Medulla oblongata (tissue), 1 donor: ENCODE results near the gene BCAR1.
"Not testable (repeated sequence)": the region's sequence is repeated elsewhere in the genome, so short reads cannot be mapped to it uniquely, and the experiment has no call there.

ENCODE experiments used
- DNase-seq: peaks from one replicate; pipeline ENCODE4 v3.0.0-alpha.2; 2015; ENCODE audit errors: extremely low spot score

BCAR1 gene

DNA sequence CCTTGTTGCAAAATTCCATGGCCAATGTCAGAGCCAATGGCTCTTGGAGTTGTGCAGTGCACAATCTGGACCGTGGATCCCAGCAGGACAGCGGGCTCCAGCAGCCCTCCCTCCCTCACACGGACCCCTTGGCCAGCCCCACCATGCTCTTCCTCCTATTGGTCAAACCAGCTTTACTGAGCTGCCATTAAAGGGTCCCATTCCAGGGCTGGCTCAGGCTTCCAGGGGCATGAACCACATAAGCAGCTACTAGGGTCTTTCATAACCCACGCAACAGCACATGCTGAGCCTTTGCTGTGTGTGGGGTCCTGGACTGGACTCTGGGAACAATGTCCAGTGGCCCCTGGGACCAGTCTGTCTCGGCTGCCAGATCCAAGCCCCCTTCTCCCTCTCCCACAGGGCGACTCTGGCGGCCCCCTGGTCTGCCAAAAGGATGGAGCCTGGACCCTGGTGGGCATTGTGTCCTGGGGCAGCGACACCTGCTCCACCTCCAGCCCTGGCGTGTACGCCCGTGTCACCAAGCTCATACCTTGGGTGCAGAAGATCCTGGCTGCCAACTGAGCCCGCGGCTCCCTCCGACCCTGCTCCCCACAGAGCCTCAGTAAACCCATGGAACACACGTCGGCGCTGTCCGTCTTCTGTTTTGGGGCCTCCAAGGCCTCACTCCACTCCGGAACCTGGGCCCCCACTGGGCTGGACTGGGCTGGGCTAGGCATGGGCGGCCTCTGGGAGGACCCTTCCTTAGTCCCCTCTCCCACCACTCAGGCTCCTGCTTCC, 26.9 kb downstream of the BCAR1 start:
- no peak for DNase-seq

DNA sequence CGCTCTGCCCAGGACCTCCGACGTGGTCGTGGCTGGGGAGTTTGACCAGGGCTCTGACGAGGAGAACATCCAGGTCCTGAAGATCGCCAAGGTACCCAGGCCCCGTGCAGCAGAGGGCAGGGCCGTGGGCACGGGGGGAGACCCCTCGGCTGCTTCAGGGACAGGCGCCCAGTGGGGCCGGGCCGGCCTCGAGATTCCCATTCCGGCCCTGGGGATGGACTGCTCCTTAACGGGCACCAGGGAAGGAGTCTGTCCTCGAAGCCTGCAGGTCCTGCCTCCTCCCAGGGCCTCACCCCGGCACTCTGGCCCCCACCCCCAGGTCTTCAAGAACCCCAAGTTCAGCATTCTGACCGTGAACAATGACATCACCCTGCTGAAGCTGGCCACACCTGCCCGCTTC, 28.3 kb downstream of the BCAR1 start:
- not testable (repeated sequence) for DNase-seq

DNA sequence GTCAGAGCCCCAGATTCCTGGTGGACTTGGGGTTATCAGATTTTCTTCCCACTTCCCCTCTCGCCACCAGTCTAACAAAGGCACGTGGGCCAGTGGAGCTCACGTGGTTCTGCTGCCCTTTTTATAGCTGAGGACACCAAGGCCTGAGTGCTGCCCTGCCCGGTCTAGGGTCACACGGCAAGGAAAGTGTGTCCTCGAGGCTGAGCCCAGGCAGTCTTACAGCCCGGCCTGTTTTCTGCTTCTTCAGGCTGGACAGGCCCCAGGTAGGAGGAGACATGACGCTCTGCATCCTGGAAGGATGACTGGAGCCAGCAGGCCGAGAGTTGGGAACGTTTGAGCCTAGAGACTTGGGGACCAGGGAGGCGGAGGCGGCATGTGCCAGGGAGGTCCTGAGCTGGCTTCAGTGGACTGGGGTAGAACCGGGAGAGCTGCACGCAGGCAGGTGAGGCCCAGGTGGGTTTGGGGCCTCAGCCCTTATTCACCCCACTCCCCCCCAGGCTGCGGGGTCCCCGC, 29.1 kb downstream of the BCAR1 start:
- DNase-seq: no peak

DNA sequence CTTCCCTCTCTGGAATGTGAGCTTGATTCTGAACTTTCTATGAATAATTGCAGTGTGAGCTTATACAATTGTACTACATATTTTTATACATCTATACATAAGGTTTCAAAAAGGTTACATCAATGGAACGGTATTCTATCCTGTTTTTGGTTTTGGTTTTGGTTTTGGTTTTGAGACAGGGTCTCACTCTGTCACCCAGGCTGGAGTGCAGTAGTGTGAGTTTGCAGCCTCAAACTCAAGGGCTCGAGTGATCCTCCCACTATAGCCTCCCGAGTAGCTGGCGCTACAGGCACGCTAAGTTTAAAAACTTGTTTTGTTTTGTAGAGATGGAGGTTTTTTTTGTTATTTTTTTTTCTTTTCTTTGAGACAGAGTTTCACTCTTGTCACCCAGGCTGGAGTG, 31.6 kb downstream of the BCAR1 start:
- no peak for DNase-seq

DNA sequence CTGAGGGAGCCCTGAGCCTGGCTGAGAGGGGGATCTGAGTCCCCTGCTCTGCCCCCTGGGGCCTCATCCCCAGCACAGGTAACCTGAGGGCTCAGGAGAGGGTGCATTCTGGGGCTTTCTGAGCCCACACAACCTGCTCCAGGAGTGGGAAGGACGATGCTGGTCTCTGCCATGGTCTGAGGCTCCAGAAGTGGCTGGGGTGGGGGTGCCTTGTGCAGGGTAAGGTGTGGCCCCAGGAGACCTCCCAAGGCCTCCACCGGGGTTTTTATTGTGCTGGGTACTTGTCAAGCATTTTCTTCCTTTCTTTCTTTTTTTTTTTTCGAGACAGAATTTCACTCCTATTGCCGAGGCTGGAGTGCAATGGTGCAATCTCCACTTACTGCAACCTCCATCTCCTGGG, 32.3 kb downstream of the BCAR1 start:
- no peak for DNase-seq

DNA sequence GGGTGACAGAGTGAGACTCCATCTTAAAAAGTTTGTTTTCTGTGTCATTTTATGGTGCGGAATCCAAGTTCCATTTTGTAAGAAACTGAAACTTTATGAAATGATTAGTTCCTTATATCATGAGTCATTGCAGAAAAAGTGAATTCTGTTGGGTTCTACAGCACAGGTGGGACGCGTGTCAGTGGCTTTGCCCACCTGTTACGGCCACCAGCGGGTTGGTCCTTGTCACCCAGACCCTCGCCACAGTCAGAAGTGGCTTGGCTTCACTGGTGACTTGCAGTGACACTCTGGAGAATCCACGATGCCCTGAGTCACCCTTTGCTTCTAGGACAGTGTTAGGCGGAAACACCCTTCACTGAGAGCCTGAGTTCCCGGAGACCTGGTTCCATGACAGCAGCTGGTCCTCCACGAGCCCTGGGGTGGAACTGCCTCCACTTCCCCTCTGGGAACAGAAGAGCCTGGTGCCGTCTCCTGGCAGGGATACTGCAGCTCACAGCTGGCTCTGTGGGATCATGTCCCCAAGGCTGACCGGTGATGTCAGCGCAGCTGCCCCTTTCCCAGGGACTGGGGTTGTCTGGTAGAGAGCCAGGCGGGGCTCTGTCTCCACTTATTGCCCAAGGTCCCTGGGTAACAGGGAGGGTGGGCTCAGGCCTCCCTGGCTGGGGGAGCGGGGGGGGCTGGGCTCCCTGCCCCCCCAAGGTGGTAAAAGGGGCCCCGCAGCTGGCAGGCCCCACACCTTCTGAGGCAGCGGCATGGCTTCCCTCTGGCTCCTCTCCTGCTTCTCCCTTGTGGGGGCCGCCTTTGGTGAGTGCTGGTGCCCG, 33.0 kb downstream of the BCAR1 start, which contains the start of gene CTRB1:
Gene CTRB1 (plus strand): TSS at position 733 of the 821 bp plus-strand sequence. CDS start 20 bp downstream, at position 753.
- DNase-seq: peak; percentile 37

DNA sequence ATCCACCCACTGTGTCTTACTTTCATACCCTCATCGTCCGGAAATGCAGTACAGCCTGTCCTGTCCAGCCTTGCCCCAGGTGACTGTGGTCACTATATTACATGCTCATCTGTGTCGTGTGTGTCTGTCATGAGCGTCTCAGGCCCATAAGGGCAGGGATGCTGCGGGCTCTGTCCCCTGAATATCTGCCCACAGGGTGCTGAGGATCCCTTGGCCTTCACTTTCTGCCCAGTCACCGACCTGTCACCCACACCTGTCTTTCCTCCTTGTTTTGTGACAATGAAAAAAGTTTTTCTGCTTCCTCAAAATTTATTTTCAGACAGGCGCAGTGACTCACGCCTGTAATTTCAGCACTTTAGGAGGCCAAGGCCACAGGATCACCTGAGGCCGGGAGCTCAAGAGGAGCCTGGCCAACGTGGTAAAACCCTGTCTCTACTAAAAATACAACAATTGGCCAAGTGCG, 34.0 kb downstream of the BCAR1 start:
- no peak for DNase-seq

DNA sequence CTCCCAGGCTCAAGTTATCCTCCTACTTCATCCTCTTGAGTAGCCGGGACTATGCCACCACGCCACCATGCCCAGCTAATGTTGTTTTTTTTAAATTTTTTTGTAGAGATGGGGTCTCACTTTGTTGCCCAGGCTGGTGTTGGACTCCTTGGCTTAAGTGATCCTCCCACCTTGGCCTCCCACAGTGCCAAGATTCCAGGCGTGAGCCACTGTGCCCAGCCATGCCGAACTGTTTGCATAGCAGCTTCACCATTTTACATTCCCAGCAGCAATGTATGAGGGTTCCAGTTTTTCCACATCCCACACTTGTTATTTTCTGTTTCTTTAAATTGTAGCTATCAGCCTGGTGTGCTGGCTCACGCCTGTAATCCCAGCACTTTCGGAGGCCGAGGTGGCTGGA, 34.8 kb downstream of the BCAR1 start:
- DNase-seq: no peak

DNA sequence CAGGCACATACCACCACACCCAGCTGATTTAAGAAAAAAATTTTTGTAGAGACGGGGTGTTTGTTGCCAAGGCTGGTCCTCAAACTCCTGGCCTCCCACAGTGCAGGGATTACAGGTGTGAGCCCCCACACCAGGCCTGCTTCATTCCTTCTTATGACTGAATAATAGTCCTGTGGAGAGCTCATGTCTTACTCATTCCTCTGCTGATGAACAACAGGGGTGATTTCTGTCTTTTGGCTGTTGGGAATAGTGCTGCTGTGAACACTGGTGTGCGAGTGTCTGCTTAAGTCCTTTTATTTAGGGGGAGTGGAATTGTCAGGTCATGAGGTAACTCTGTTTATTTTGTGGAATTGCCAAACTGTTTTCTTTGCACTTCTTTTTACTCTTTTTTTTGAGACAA, 35.3 kb downstream of the BCAR1 start:
- no peak for DNase-seq

DNA sequence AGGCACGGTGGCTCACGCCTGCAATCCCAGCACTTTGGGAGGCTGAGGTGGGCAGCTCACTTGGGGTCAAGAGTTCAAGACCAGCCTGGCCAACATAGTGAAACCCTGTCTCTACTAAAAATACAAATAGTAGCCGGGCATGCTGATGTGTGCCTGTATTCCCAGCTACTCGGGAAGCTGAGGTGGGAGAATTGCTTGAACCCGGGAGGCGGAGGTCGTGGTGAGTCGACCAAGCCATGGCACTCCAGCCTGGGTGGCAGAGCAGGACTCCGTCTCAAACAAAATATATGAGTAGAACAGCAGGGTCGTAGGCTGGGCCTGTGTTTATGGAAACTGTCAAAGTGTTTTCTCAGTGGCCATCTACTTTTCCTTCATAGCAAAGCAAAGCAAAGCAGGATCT, 40.1 kb downstream of the BCAR1 start:
- not testable (repeated sequence) for DNase-seq

DNA sequence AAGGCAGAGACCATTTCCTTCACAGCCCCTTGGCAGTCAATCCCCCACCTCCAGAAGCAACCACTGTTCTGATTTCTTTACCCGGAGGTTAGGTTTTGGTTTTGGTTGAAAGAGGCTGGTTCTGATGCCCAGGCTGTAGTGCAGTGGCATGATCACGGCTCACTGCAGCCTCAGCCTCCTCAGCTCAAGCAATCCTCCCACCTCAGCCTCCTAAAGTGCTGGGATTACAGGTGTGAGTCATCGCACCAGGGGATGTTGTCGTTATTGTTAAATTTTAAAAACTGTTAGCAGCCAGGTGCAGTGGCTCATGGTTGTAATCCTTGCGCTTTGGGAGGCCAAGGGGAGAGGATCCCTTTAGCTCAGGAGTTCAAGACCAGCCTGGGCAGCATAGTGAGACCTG, 41.5 kb downstream of the BCAR1 start:
- no peak for DNase-seq

DNA sequence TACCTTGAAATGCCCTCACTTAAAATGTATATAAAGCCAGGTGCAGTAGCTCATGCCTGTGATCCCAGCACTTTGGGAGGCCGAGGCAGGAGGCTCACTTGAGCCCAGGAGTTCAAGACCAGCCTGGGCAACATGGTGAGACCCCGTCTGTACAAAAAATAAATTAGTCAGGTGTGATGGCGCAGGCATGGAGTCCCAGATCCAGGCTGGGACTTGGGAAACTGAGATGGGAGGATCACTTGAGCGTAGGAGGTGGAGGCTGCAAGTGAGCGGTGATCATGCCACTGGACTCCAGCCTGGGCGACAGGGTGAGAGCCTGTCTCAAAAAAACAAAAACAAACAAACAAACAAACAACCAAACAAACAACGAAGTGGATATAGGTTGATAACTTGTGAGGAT, 41.9 kb downstream of the BCAR1 start:
- DNase-seq: not testable (repeated sequence)

DNA sequence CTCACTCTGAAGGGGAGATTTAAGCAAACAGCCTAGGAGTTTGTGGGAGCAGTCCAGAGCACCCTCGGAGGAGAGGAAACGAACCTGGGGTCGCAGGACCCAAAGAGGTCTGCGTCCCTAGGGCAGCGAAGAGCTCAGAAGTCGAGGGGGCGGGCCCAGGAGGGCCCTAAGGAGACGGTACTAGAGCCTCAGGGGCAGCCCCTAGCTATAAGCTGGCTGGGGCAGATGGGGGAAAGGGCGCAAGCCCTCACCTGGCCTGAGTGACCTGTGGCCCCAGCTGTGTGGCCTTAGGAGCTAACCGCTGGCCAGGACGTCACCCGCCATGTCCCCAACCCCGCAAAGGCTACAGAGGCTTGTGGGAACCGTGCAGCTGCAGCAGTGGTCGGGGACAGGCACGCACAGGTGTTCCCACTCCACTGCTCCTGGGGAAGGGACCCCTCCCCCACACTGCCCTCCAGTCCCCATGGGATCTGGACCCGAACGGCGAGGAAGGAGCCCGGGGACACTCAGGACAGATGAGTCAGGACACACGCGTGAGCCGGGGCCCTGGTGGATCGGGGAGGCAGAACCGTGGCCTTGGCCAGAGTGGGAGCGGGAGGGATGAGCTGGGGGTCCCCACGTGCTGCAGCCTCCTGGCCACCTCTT, 42.4 kb downstream of the BCAR1 start:
- no peak for DNase-seq

DNA sequence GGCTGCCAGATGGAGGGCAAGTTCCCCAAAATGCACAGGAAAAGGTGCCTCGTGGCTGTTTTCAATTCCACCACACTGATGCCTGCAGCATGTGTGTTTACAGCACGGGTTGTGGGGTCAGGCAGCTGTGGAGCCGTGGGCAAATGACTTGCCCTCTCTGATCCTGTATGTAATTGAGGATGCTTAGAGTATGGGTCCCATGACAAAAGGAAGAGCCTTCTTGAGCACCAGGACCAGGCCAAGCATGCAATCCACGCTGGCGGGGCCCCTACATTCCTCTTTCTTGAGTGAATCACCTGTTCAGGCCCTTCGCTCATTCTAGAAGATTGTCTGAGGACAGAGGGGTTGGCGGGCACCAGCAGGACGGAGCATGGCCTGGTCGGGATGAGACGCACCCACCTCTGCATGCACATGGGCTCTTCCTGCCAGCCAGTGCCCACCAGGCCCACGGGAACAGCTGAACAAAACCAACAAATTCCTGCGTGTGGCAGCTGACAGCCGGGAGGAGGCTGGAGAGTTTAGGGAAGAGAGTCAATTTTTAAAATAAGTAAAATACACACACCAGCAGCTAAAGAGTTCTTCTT, 43.1 kb downstream of the BCAR1 start:
- DNase-seq: no peak

DNA sequence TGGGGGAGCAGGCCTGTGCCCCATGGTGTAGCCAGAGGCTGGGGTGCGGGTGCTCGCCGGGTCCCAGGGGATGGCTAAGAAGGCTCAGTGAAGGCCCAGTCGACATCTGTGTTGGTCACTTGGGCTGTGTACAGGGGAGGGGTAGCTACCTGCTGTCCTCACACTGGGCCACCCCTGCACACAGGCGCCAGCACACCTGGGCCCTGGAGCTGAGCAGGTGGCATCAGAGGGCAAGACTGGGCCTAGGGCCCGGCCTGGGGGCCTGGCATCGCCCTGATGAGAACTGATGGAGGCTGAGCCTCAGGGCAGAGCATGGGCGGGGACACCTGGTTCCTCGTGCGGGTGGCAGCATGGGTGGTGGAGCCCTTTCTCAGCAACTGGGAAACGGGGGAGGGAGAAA, 43.6 kb downstream of the BCAR1 start:
- DNase-seq: no peak

DNA sequence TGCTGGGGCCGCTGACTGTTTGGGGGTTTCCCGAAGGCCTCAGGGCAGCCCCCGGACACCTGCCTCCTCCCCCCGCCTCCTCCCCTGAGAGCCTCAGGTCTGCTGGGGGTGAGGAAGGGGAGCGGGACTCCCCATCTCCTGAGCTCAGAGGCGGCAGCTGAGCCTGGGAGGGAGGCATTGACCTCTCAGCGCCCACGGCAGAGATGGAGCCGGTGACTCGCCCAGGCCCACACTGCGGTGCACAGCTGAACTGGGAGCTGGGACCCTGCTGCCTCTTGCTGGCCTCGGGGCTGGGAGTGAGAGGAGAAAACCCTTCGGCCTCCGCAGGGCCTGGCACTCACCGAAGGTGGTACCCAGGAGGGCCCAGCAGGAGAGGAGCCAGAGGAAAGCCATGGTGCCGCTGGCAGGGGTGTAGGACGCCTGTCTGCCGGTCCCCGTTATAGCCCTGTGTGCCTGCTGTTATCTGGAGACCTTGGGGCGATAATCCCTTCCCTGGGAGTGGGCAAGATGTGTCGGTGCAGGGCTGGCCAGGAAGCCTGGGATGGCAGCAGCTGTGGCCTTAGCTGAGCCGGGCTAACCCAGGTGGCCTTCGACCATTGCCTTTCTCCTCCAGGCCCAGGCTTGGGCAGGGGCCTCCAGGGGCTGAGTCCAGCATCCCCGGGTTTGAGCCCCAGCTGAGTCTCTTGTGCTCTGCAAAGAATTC, 44.5 kb downstream of the BCAR1 start, which contains the start of gene CTRB2:
Gene CTRB2 (minus strand): TSS at position 413 of the 703 bp plus-strand sequence. CDS start 20 bp downstream, at position 393.
- no peak for DNase-seq

DNA sequence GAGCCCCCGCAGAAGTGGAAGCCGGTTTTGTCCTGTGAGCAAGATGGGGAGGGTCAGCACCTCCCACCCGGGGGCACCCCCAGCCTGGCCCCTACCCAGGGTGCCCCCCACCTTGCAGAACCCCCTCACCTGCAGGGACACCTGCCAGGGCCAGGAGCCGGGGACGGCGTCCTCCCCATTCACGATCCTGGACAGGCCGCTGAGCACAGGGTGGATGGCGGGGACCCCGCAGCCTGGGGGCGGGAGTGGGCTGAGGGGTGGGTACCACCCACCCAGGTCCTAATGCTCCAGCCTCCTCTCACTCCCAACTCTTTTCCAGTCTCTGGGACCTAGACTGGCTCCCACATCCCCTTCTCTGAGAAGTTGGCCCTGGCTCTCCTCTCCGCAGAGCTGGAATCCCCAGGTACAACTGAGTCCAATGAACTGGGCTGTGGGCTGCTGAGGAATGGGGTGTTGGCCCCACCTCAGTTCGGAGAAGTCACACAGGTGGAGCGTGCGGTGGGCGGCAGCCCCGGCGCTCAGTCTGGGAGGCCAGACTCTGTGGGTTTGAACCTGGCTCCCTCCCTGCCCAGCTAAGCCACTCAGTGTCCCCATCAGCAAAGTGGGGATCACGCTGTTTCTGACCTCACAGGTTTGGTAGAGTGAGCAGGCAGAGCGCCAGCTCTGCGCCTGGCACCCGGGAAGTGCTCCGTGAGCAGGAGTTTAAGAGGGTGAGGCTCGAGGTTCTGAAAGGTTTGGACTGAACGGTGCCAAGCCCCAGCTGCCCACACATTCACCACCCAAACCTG, 45.3 kb downstream of the BCAR1 start:
- not testable (repeated sequence) for DNase-seq

DNA sequence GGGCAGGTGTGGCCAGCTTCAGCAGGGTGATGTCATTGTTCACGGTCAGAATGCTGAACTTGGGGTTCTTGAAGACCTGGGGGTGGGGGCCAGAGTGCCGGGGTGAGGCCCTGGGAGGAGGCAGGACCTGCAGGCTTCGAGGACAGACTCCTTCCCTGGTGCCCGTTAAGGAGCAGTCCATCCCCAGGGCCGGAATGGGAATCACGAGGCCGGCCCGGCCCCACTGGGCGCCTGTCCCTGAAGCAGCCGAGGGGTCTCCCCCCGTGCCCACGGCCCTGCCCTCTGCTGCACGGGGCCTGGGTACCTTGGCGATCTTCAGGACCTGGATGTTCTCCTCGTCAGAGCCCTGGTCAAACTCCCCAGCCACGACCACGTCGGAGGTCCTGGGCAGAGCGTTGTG, 46.0 kb downstream of the BCAR1 start:
- not testable (repeated sequence) for DNase-seq

DNA sequence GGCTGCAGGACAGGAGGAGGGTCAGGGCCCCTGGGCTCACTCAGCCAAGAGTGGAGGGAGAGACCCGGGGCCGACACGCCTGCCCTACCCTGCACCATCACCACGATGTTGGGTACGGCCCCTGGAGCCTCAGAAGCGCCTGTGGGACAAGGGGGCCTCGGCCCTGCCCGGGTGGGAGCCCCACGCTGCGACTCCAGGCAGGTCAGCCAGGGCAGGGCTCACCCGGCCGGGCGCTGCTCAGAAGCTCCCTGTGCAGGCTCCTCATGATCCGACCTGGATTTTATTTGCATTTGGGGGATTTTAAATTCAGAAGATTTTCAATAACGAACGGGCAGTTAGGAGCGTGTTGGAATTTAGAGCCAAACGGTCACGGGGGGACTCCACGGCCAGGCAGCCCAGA, 46.5 kb downstream of the BCAR1 start:
- DNase-seq: not testable (repeated sequence)

DNA sequence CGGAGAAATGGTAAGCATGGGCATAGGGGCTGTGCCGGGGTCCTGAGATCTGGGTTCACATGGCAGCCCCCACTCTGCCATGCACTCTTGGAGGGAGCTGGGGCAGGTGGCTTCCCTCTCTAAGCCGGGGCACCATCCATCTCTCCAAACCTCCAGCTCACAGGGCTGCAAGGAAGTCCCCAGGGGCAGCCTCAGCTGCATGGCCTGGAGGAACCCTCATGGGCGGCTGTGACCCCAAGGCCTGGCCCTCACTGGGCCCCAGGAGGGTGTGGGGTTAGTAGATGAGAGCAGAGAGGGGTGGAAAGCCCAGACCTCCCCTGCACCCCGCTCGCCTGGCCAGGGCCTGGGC, 47.0 kb downstream of the BCAR1 start:
- no peak for DNase-seq
